Panc1 (cell line): ENCODE results near the gene MET.

Experiments used
- POLR2AphosphoS5 ChIP-seq: IDR thresholded peaks from 2 replicates; pipeline ENCODE4 v1.6.1; 2012; ENCODE audit warnings: mild to moderate bottlenecking, low read depth, low read length, moderate library complexity
- SIN3A ChIP-seq: IDR thresholded peaks from 2 replicates; pipeline ENCODE4 v1.6.1; 2012; ENCODE audit warnings: low read depth, mild to moderate bottlenecking, low read length, moderate library complexity, borderline replicate concordance; ENCODE audit not compliant: insufficient read depth
- TCF7L2 ChIP-seq: IDR thresholded peaks from 2 replicates; pipeline ENCODE4 v1.6.1; 2011; ENCODE audit warnings: mild to moderate bottlenecking, low read depth, low read length, inconsistent platforms
- TF ChIP-seq, protein P1 (sequence below): fragments of 450-650 bp; IDR thresholded peaks from 2 replicates; pipeline ENCODE4 v1.5.1; 2017; ENCODE audit warnings: mild to moderate bottlenecking
- TF ChIP-seq, protein P2 (sequence below), 2 experiments: IDR thresholded peaks; 2 replicates each; pipeline ENCODE4 v1.6.1; 2011 to 2012; ENCODE audit warnings: low read depth in 2 of 2, control low read depth in 1 of 2, low read length in 1 of 2, mild to moderate bottlenecking in 1 of 2, moderate library complexity in 1 of 2; ENCODE audit not compliant: insufficient read depth in 1 of 2

DNA sequence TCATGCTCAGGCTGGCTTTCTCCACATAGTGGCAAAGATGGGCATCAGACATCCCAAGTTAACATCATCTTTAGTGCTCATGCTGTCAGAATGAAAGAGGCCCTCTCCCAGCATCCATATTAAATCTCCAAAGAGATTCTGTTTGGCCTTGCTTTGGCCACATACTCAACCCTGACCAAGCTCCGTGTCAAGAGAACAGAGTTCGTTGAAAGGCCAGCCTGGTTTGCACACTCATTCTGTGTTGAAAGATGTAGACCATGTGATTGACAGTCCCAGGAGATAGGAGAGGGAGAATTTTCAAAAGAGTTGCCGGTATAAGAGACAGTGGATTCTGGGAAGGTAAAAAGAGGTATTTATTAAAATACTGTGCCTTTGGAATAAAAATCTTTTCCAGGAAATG is 19.7 kb downstream of the MET start:
- TF ChIP-seq, protein P1, sequence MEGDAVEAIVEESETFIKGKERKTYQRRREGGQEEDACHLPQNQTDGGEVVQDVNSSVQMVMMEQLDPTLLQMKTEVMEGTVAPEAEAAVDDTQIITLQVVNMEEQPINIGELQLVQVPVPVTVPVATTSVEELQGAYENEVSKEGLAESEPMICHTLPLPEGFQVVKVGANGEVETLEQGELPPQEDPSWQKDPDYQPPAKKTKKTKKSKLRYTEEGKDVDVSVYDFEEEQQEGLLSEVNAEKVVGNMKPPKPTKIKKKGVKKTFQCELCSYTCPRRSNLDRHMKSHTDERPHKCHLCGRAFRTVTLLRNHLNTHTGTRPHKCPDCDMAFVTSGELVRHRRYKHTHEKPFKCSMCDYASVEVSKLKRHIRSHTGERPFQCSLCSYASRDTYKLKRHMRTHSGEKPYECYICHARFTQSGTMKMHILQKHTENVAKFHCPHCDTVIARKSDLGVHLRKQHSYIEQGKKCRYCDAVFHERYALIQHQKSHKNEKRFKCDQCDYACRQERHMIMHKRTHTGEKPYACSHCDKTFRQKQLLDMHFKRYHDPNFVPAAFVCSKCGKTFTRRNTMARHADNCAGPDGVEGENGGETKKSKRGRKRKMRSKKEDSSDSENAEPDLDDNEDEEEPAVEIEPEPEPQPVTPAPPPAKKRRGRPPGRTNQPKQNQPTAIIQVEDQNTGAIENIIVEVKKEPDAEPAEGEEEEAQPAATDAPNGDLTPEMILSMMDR, result no peak
- TF ChIP-seq POLR2AphosphoS5, result no peak
- no peak for TF ChIP-seq SIN3A
- TF ChIP-seq TCF7L2, result no peak
- TF ChIP-seq, protein P2, sequence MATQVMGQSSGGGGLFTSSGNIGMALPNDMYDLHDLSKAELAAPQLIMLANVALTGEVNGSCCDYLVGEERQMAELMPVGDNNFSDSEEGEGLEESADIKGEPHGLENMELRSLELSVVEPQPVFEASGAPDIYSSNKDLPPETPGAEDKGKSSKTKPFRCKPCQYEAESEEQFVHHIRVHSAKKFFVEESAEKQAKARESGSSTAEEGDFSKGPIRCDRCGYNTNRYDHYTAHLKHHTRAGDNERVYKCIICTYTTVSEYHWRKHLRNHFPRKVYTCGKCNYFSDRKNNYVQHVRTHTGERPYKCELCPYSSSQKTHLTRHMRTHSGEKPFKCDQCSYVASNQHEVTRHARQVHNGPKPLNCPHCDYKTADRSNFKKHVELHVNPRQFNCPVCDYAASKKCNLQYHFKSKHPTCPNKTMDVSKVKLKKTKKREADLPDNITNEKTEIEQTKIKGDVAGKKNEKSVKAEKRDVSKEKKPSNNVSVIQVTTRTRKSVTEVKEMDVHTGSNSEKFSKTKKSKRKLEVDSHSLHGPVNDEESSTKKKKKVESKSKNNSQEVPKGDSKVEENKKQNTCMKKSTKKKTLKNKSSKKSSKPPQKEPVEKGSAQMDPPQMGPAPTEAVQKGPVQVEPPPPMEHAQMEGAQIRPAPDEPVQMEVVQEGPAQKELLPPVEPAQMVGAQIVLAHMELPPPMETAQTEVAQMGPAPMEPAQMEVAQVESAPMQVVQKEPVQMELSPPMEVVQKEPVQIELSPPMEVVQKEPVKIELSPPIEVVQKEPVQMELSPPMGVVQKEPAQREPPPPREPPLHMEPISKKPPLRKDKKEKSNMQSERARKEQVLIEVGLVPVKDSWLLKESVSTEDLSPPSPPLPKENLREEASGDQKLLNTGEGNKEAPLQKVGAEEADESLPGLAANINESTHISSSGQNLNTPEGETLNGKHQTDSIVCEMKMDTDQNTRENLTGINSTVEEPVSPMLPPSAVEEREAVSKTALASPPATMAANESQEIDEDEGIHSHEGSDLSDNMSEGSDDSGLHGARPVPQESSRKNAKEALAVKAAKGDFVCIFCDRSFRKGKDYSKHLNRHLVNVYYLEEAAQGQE (IDR thresholded peaks at IDR 0.05; ENCODE audit: insufficient read depth in 1 of 2, low read depth in 2 of 2, low read length in 1 of 2), result no peak
